HepG2 (cell line): Measurements from ENCODE around the gene CLCNKA. TPM values are rescaled to one million over a fixed set of nuclear protein-coding genes. Genes with fewer than 3 reads are reported as not detected.

Source experiments
- ATAC-seq: fragments of 200-7000 bp; cut with Tn5 transposase; 3 replicates; pipeline ENCODE4 v1.9.1; 2020; ENCODE audit warnings: mild to moderate bottlenecking, moderate library complexity
- BruUV-seq: library from RNA; stranded (reverse); fragments of 400-500 nt; replicated peaks from 2 replicates; lab custom pipeline; 2021; lab: Mats Ljungman, UMichigan
- CTCF ChIA-PET: fragments of 300-600 bp; formaldehyde crosslinking; extraction: SDS; loops from one replicate; lab custom pipeline; 2021; ENCODE audit warnings: low total read pairs, inconsistent platforms, low intra/inter-chr PET ratio; lab: Yijun Ruan, JAX
- POLR2A ChIA-PET: fragments of 350-600 bp; sonication (Branson Sonifier 250); formaldehyde crosslinking; loops from one replicate; lab custom pipeline; 2020; ENCODE audit warnings: antibody characterized with exemption, inconsistent platforms; lab: Yijun Ruan, JAX
- DNase-seq: peaks from one replicate; pipeline ENCODE4 v3.0.0-alpha.2; 2015; ENCODE audit warnings: low spot score
- FAIRE-seq: peaks from 3 replicates; lab custom pipeline; 2011; peaks lifted over from hg19 to GRCh38; lab: Jason Lieb, UNC
- H2AFZ ChIP-seq: one replicate; pipeline ENCODE4 v1.6.1; 2011; ENCODE audit warnings: low read length, inconsistent platforms
- H3K27ac ChIP-seq: fragments of 300-600 bp; 3 replicates; pipeline ENCODE4 v1.8.0; 2011; ENCODE audit warnings: mixed run types, mild to moderate bottlenecking, mixed read lengths, low read length, inconsistent platforms; ENCODE audit not compliant: insufficient read depth; ENCODE audit errors: extremely low read length
- H3K27me3 ChIP-seq, 2 experiments: fragments of 200-600 bp in 1 of 2; 2 replicates in 1 of 2; 3 replicates in 1 of 2; pipeline versions ENCODE4 v1.6.0 to v1.8.0; 2011; ENCODE audit warnings: low read length in 2 of 2, mild to moderate bottlenecking in 2 of 2, moderate library complexity in 2 of 2, inconsistent platforms in 1 of 2; ENCODE audit not compliant: insufficient read depth in 2 of 2, control insufficient read depth in 1 of 2
- H3K36me3 ChIP-seq, 2 experiments: fragments of 200-600 bp in 1 of 2; replicated peaks in 1 of 2; 2 replicates in 1 of 2; 3 replicates in 1 of 2; pipeline versions ENCODE4 v1.5.1 to v1.8.0; 2011; ENCODE audit warnings: low read length in 2 of 2, inconsistent platforms in 1 of 2; ENCODE audit not compliant: insufficient read depth in 2 of 2, control insufficient read depth in 1 of 2
- H3K4me1 ChIP-seq: 2 replicates; pipeline ENCODE4 v1.5.1; 2012; ENCODE audit warnings: low read length, inconsistent platforms; ENCODE audit not compliant: insufficient read depth
- H3K4me2 ChIP-seq: 2 replicates; pipeline ENCODE4 v1.6.0; 2011; ENCODE audit warnings: low read depth, low read length, inconsistent platforms
- H3K4me3 ChIP-seq, 3 experiments: fragments of 200-600 bp in 1 of 3; sonication (generic), shearing (Covaris generic) in 1 of 3; replicated peaks in 1 of 3; 2 replicates each; pipeline ENCODE4 v1.5.1; 2011 to 2016; ENCODE audit warnings: low read length in 3 of 3, inconsistent platforms in 2 of 3, low read depth in 2 of 3, mild to moderate bottlenecking in 2 of 3, control low read depth in 1 of 3, mixed read lengths in 1 of 3; ENCODE audit not compliant: insufficient read depth in 1 of 3
- H3K79me2 ChIP-seq: one replicate; pipeline ENCODE4 v1.6.1; 2011; ENCODE audit warnings: low read length, inconsistent platforms; ENCODE audit not compliant: insufficient read depth
- H3K9ac ChIP-seq: 2 replicates; pipeline ENCODE4 v1.6.0; 2011; ENCODE audit warnings: mild to moderate bottlenecking, low read depth, low read length, inconsistent platforms; ENCODE audit not compliant: insufficient read depth
- H3K9me3 ChIP-seq: 2 replicates; pipeline ENCODE4 v1.5.1; 2012; ENCODE audit warnings: mild to moderate bottlenecking, low read length
- H4K20me1 ChIP-seq: 2 replicates; pipeline ENCODE4 v1.6.0; 2011; ENCODE audit warnings: inconsistent platforms, mild to moderate bottlenecking, low read length, moderate library complexity; ENCODE audit not compliant: insufficient read depth
- HNRNPH1 ChIP-seq: fragments of 200-400 bp; formaldehyde crosslinking; optimal IDR thresholded peaks from 2 replicates; pipeline ENCODE3; 2017; ENCODE audit warnings: mild to moderate bottlenecking, low read depth, low read length
- KLF11 ChIP-seq: IDR thresholded peaks from 2 replicates; pipeline ENCODE4 v1.6.1; 2016; ENCODE audit warnings: missing compliant biosample characterization
- NR2C2 ChIP-seq: sonication (generic); formaldehyde crosslinking; IDR thresholded peaks from 2 replicates; pipeline ENCODE4 v1.4.0; 2020; ENCODE audit warnings: missing genetic modification reagents, mild to moderate bottlenecking, moderate library complexity, borderline replicate concordance
- ZBTB3 ChIP-seq: sonication (generic); formaldehyde crosslinking; IDR thresholded peaks from 2 replicates; pipeline ENCODE4 v1.4.0; 2020; ENCODE audit warnings: low read depth, mild to moderate bottlenecking, moderate library complexity, missing genetic modification reagents, borderline replicate concordance
- ZNF788 ChIP-seq: sonication (generic); formaldehyde crosslinking; IDR thresholded peaks from 2 replicates; pipeline ENCODE4 v1.5.0; 2020; ENCODE audit warnings: mild to moderate bottlenecking, missing genetic modification reagents, borderline replicate concordance
- ZNF839 ChIP-seq: sonication (generic); formaldehyde crosslinking; IDR thresholded peaks from 2 replicates; pipeline ENCODE4 v1.4.0; 2020; ENCODE audit warnings: missing genetic modification reagents, mild to moderate bottlenecking, borderline replicate concordance
- WGBS: methylation state at CpG from one replicate; pipeline ENCODE4 v1.1.6; 2017; ENCODE audit warnings: low lambda C conversion rate; 5-methylcytosine and 5-hydroxymethylcytosine counted together
- in situ Hi-C: cut with HindIII; loops from 2 replicates; pipeline ENCODE4 v1.10.0; 2017; ENCODE audit warnings: low pct_unique_long_range_greater_than_20kb; ENCODE audit not compliant: extremely low pct_ligation_motif_present
- intact Hi-C: fragments of 100-400 bp; cut with micrococcal nuclease; formaldehyde crosslinking; loops from one replicate; pipeline ENCODE4 v1.10.0; 2022; ENCODE audit not compliant: unreplicated experiment
- polyA plus RNA-seq, 8 experiments: library from polyadenylated mRNA; depleted of rRNA in 3 of 8; stranded (reverse) in 7 of 8; unstranded in 1 of 8; fragments of >200 nt; fragmentation: Illumina TruSeq in 4 of 8; extraction: Trizol in 4 of 8; gene quantifications; 2 replicates each; pipeline versions ENCODE4 v1.2.1 to v1.2.3, GENCODE V29; 2011 to 2016; ENCODE audit warnings: low read depth in 4 of 8, missing spikeins in 1 of 8, mixed read lengths in 1 of 8; ENCODE audit not compliant: insufficient read depth in 1 of 8
- total RNA-seq, 5 experiments: library from RNA; depleted of rRNA; stranded (reverse); fragments of >200 nt; fragmentation: Illumina TruSeq; extraction: Trizol; gene quantifications; 2 replicates each; pipeline ENCODE4 v1.2.3, GENCODE V29; 2016; ENCODE audit warnings: low read depth in 1 of 5
- TF ChIP-seq, protein P1 (sequence below): sonication (generic); formaldehyde crosslinking; IDR thresholded peaks from 2 replicates; pipeline ENCODE4 v1.4.0; 2020; ENCODE audit warnings: mild to moderate bottlenecking, missing genetic modification reagents
- TF ChIP-seq, protein P2 (sequence below): sonication (generic); formaldehyde crosslinking; IDR thresholded peaks from 2 replicates; pipeline ENCODE4 v1.5.0; 2020; ENCODE audit warnings: missing genetic modification reagents, mild to moderate bottlenecking, borderline replicate concordance

CLCNKA gene
- total and polyA plus RNA-seq, 2 of the 13 experiments (the other 11 are each of a cell fraction or from before 2014, with no cell fraction given): 0.03 TPM; not detected in 1

DNA sequence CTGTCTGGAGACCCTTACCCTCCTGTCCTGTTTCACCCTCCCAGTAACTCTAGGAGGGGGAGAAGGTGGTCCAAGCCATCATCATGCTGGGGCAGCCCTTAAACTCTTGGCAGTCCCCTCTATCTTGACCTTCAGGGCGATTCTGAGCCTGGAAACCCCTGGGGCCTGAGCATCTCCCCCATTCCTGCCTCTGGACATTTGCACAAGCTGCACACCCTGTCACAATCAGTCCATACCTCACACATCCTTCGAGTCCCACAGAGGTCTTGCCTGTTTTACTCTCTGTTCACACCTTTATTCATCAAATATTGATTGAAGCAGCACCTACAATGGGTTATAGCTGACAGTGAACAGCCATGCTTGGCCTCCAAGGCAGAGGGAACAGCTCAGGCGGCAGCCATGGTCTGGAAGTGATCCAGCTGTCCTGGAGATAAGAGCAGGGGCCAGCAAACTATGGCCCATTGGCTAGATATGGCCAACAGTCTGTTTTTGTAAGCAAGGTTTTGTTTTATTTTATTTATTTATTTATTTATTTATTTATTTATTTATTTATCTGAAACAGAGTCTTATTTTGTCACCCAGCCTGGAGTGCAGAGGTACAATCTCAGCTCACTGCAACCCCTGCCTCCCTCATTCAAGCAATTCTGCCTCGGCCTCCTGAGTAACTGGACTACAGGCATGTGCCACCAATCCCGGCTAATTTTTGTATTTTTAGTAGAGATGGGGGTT is 58.8 kb downstream of the CLCNKA start:
- H3K27me3 ChIP-seq: peaks cover 0 to 17% of the 10 kb centered on the region in 2 experiments; a peak in 2 of 5 replicates
- peaks cover 64% of the 10 kb centered on the region for H3K4me1 ChIP-seq
- no peak overlapping the region for H3K27ac ChIP-seq
- WGBS: 27% methylated on average over 4 of the region's 5 CpGs
- no peaks in the 10 kb centered on the region for H3K36me3 ChIP-seq
- no peak overlapping the region for H3K4me2 ChIP-seq
- in situ Hi-C loops (loop anchor here (5.0 kb wide), 1 partner anchor 37 kb away; no protein-coding TSS in a partner anchor), intact Hi-C loops (no loop called here)
- ATAC-seq (no peak), DNase-seq (no peak), FAIRE-seq (no peak)
- no peak for TF ChIP-seq HNRNPH1
- no peak for TF ChIP-seq KLF11 (CRISPR knock-in tag)
- no peak for TF ChIP-seq NR2C2 (CRISPR knock-in tag)
- TF ChIP-seq, protein P1, sequence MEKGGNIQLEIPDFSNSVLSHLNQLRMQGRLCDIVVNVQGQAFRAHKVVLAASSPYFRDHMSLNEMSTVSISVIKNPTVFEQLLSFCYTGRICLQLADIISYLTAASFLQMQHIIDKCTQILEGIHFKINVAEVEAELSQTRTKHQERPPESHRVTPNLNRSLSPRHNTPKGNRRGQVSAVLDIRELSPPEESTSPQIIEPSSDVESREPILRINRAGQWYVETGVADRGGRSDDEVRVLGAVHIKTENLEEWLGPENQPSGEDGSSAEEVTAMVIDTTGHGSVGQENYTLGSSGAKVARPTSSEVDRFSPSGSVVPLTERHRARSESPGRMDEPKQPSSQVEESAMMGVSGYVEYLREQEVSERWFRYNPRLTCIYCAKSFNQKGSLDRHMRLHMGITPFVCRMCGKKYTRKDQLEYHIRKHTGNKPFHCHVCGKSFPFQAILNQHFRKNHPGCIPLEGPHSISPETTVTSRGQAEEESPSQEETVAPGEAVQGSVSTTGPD: no peak
- TF ChIP-seq ZNF788 (CRISPR knock-in tag): no peak
- TF ChIP-seq ZNF839: no peak
- TF ChIP-seq ZBTB3 (CRISPR knock-in tag): no peak
- TF ChIP-seq, protein P2, sequence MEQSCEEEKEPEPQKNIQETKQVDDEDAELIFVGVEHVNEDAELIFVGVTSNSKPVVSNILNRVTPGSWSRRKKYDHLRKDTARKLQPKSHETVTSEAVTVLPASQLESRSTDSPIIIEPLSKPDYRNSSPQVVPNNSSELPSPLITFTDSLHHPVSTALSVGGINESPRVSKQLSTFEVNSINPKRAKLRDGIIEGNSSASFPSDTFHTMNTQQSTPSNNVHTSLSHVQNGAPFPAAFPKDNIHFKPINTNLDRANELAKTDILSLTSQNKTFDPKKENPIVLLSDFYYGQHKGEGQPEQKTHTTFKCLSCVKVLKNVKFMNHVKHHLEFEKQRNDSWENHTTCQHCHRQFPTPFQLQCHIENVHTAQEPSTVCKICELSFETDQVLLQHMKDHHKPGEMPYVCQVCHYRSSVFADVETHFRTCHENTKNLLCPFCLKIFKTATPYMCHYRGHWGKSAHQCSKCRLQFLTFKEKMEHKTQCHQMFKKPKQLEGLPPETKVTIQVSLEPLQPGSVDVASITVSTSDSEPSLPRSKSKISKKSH (CRISPR knock-in tag): no peak
- H3K9ac ChIP-seq: no peak overlapping the region
- POLR2A ChIA-PET: no interaction called here
- no peak overlapping the region for H2AFZ ChIP-seq
- H3K4me3 ChIP-seq: no peak overlapping the region
- no peaks in the 10 kb centered on the region for H3K9me3 ChIP-seq
- BruUV-seq: no TSS peak
- CTCF ChIA-PET: interaction anchor here (5.7 kb wide), 1 partner anchor 107 kb away, joined by 98 read pairs; no protein-coding TSS in a partner anchor
- H4K20me1 ChIP-seq: no peaks in the 10 kb centered on the region
- no peaks in the 10 kb centered on the region for H3K79me2 ChIP-seq
